A549 (cell line): ENCODE results near the gene SCN5A. TPM values are rescaled to one million over a fixed set of nuclear protein-coding genes. Genes with fewer than 3 reads are reported as not detected.

ENCODE experiments used
- ATAC-seq, 2 experiments: fragments of 200-7000 bp in 1 of 2; fragments of >200 bp in 1 of 2; cut with Nextera tagmentation in 1 of 2; cut with Tn5 transposase in 1 of 2; 3 replicates each; pipeline versions ENCODE4 v1.8.0 to v1.9.1; 2018 to 2020; ENCODE audit warnings: mild to moderate bottlenecking in 1 of 2, moderate library complexity in 1 of 2
- CTCF ChIA-PET: fragments of 300-600 bp; sonication (Branson Sonifier 250); formaldehyde crosslinking; extraction: SDS; loops from one replicate; lab custom pipeline; 2021; ENCODE audit warnings: antibody characterized with exemption, inconsistent platforms; lab: Yijun Ruan, JAX
- POLR2A ChIA-PET: fragments of 350-600 bp; formaldehyde crosslinking; extraction: SDS; loops from one replicate; lab custom pipeline; 2021; ENCODE audit warnings: antibody characterized with exemption, inconsistent platforms; lab: Yijun Ruan, JAX
- DNase-seq, 2 experiments: peaks; one replicate each; pipeline versions ENCODE4 v3.0.0 to v3.0.0-alpha.2; 2011 to 2016; ENCODE audit warnings: low read depth in 1 of 2, low spot score in 1 of 2
- FAIRE-seq: peaks from 2 replicates; lab custom pipeline; 2011; peaks lifted over from hg19 to GRCh38; lab: Jason Lieb, UNC
- H3K27ac ChIP-seq, 2 experiments: fragments of >200 bp; sonication (Bioruptor Twin); formaldehyde crosslinking; 3 replicates each; pipeline ENCODE4 v1.5.1; 2016 to 2017
- H3K4me1 ChIP-seq: fragments of >200 bp; sonication (Bioruptor Twin); formaldehyde crosslinking; 3 replicates; pipeline ENCODE4 v1.6.1; 2016
- H3K4me2 ChIP-seq: fragments of >200 bp; sonication (Bioruptor Twin); formaldehyde crosslinking; 3 replicates; pipeline ENCODE4 v1.6.1; 2016
- H3K4me3 ChIP-seq: fragments of >200 bp; sonication (Bioruptor Twin); formaldehyde crosslinking; 3 replicates; pipeline ENCODE4 v1.5.1; 2016
- H3K9me3 ChIP-seq: fragments of >200 bp; sonication (Bioruptor Twin); formaldehyde crosslinking; 3 replicates; pipeline ENCODE4 v1.6.1; 2016
- CBX2 ChIP-seq: fragments of 200-600 bp; sonication (generic); IDR thresholded peaks from 2 replicates; pipeline ENCODE4 v1.6.1; 2016; ENCODE audit warnings: low read depth, mild to moderate bottlenecking, borderline replicate concordance
- EHMT2 ChIP-seq: fragments of 200-600 bp; sonication (generic); IDR thresholded peaks from 2 replicates; pipeline ENCODE4 v1.6.1; 2016; ENCODE audit warnings: antibody characterized with exemption, low read depth, mild to moderate bottlenecking, moderate library complexity
- EP300 ChIP-seq, 2 experiments: fragments of >200 bp; sonication (Bioruptor Twin); formaldehyde crosslinking; IDR thresholded peaks; 2 replicates in 1 of 2; 3 replicates in 1 of 2; pipeline ENCODE4 v1.6.1; 2016 to 2017
- FOSL2 ChIP-seq, 2 experiments: fragments of 450-650 bp in 1 of 2; fragments of >200 bp in 1 of 2; sonication (Bioruptor Twin) in 1 of 2; formaldehyde crosslinking; IDR thresholded peaks; 2 replicates each; pipeline versions ENCODE4 v1.5.0 to v1.6.1; 2016 to 2020; ENCODE audit warnings: mild to moderate bottlenecking in 1 of 2, moderate library complexity in 1 of 2
- GATA3 ChIP-seq: IDR thresholded peaks from 2 replicates; pipeline ENCODE4 v1.6.1; 2012; ENCODE audit warnings: borderline replicate concordance
- HEYL ChIP-seq: fragments of 250-450 bp; sonication (Bioruptor Pico); IDR thresholded peaks from 2 replicates; pipeline ENCODE4 v1.8.0; 2021; ENCODE audit warnings: mild to moderate bottlenecking, moderate library complexity
- JUN ChIP-seq, 2 experiments: fragments of >200 bp; sonication (Bioruptor Twin); formaldehyde crosslinking; IDR thresholded peaks; 2 replicates in 1 of 2; 3 replicates in 1 of 2; pipeline ENCODE4 v1.6.1; 2016 to 2017
- MAZ ChIP-seq: fragments of 150-350 bp; IDR thresholded peaks from 2 replicates; pipeline ENCODE4 v1.6.1; 2014; ENCODE audit warnings: antibody characterized with exemption, low read depth, low read length, borderline replicate concordance
- NPAS2 ChIP-seq: fragments of 250-450 bp; sonication (Bioruptor Pico); IDR thresholded peaks from 2 replicates; pipeline ENCODE4 v1.8.0; 2022; ENCODE audit warnings: mild to moderate bottlenecking, moderate library complexity, borderline replicate concordance
- NR3C1 ChIP-seq: fragments of >200 bp; sonication (Bioruptor Twin); formaldehyde crosslinking; IDR thresholded peaks from 3 replicates; pipeline ENCODE4 v1.6.1; 2017
- PHF8 ChIP-seq: fragments of 200-600 bp; sonication (generic); IDR thresholded peaks from 2 replicates; pipeline ENCODE4 v1.6.1; 2016; ENCODE audit warnings: low read depth, mild to moderate bottlenecking, antibody characterized with exemption, moderate library complexity, borderline replicate concordance
- RCOR1 ChIP-seq: fragments of 150-350 bp; IDR thresholded peaks from 2 replicates; pipeline ENCODE4 v1.6.1; 2014; ENCODE audit warnings: antibody characterized with exemption, low read length, low read depth
- SMC3 ChIP-seq: fragments of >200 bp; sonication (Bioruptor Twin); formaldehyde crosslinking; IDR thresholded peaks from 3 replicates; pipeline ENCODE4 v1.6.1; 2018; ENCODE audit warnings: inconsistent platforms
- TP53 ChIP-seq: fragments of 250-450 bp; sonication (Bioruptor Pico); IDR thresholded peaks from 2 replicates; pipeline ENCODE4 v1.5.0; 2021; ENCODE audit warnings: mild to moderate bottlenecking, moderate library complexity
- ZNF302 ChIP-seq: fragments of 250-450 bp; sonication (Bioruptor Pico); IDR thresholded peaks from 2 replicates; pipeline ENCODE4 v1.9.0; 2021; ENCODE audit warnings: inconsistent platforms, mild to moderate bottlenecking, moderate library complexity
- WGBS: methylation state at CpG from one replicate; pipeline ENCODE4 v1.1.6; 2017; ENCODE audit errors: missing lambda C conversion rate; 5-methylcytosine and 5-hydroxymethylcytosine counted together
- polyA plus RNA-seq, 4 experiments: library from polyadenylated mRNA; depleted of rRNA in 3 of 4; stranded (reverse); fragments of >200 nt; fragmentation: RNase III in 1 of 4; extraction: RNeasy Plus Mini Kit Qiagen cat#74134 plus additional on column Dnase treatment in 1 of 4; gene quantifications; 2 replicates in 3 of 4; 3 replicates in 1 of 4; pipeline ENCODE4 v1.2.3, GENCODE V29; 2011 to 2017
- TF ChIP-seq, protein P1 (sequence below): IDR thresholded peaks from 2 replicates; pipeline ENCODE4 v1.6.1; 2012
- TF ChIP-seq, protein P2 (sequence below): fragments of 200-600 bp; sonication (generic); IDR thresholded peaks from 2 replicates; pipeline ENCODE4 v1.6.1; 2016; ENCODE audit warnings: antibody characterized with exemption, mild to moderate bottlenecking, moderate library complexity
- TF ChIP-seq, protein P3 (sequence below): fragments of >200 bp; sonication (Bioruptor Twin); formaldehyde crosslinking; IDR thresholded peaks from 3 replicates; pipeline ENCODE4 v1.6.1; 2016
- TF ChIP-seq, protein P4 (sequence below): IDR thresholded peaks from 2 replicates; pipeline ENCODE4 v1.6.1; 2012; ENCODE audit warnings: low read depth, borderline replicate concordance
- TF ChIP-seq, protein P5 (sequence below): fragments of 150-350 bp; IDR thresholded peaks from 2 replicates; pipeline ENCODE4 v1.6.1; 2014; ENCODE audit warnings: low read depth, mild to moderate bottlenecking, low read length
- TF ChIP-seq, protein P6 (sequence below): fragments of >200 bp; sonication (Bioruptor Twin); formaldehyde crosslinking; IDR thresholded peaks from 2 replicates; pipeline ENCODE4 v1.6.1; 2016

The SCN5A gene
- polyA plus RNA-seq, 2 of the 4 experiments (the other 2 are of a cell fraction), result 0.09 to 0.19 TPM

DNA sequence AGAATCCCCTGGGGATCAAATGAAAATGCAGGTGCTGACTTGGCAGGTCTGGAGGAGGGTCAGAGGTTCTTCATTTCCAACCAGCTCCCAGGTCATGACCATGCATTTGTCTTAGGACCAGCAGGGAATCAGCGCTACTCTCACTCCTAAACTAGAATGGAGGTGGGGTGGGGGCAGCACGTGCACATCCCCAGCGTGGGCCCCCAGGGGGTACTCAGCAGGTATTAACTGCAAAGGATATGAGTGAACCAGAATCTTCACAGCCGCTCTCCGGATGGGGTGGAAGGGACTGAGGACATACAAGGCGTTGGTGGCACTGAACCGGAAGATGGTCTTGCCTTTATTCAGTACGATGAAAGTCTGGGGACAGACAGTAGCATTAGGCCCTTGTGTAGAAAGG, 19.4 kb downstream of the SCN5A start:
- Histone ChIP-seq H3K4me3 (no peak overlapping the region), H3K27ac (no peak overlapping the region), H3K9me3 (no peaks in the 10 kb centered on the region), H3K4me2 (no peak overlapping the region), H3K4me1 (no peaks in the 10 kb centered on the region)
- ATAC-seq (no peak), DNase-seq (no peak), FAIRE-seq (no peak)
- WGBS, result 70% methylated on average over 8 of the region's 8 CpGs
- TF ChIP-seq ZNF302 (CRISPR knock-in tag) (no peak), PHF8 (no peak), EHMT2 (no peak), HEYL (CRISPR knock-in tag) (no peak)
- TF ChIP-seq, protein P1, sequence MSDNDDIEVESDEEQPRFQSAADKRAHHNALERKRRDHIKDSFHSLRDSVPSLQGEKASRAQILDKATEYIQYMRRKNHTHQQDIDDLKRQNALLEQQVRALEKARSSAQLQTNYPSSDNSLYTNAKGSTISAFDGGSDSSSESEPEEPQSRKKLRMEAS, result no peak
- TF ChIP-seq, protein P2, sequence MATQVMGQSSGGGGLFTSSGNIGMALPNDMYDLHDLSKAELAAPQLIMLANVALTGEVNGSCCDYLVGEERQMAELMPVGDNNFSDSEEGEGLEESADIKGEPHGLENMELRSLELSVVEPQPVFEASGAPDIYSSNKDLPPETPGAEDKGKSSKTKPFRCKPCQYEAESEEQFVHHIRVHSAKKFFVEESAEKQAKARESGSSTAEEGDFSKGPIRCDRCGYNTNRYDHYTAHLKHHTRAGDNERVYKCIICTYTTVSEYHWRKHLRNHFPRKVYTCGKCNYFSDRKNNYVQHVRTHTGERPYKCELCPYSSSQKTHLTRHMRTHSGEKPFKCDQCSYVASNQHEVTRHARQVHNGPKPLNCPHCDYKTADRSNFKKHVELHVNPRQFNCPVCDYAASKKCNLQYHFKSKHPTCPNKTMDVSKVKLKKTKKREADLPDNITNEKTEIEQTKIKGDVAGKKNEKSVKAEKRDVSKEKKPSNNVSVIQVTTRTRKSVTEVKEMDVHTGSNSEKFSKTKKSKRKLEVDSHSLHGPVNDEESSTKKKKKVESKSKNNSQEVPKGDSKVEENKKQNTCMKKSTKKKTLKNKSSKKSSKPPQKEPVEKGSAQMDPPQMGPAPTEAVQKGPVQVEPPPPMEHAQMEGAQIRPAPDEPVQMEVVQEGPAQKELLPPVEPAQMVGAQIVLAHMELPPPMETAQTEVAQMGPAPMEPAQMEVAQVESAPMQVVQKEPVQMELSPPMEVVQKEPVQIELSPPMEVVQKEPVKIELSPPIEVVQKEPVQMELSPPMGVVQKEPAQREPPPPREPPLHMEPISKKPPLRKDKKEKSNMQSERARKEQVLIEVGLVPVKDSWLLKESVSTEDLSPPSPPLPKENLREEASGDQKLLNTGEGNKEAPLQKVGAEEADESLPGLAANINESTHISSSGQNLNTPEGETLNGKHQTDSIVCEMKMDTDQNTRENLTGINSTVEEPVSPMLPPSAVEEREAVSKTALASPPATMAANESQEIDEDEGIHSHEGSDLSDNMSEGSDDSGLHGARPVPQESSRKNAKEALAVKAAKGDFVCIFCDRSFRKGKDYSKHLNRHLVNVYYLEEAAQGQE, result no peak
- ChIA-PET POLR2A (no interaction called here), CTCF (interaction anchor here (1.3 to 3.5 kb wide), 5 partner anchors 21 to 134 kb away, joined by 3 to 12 read pairs (median 4); partner anchors contain the start of gene EXOG)

DNA sequence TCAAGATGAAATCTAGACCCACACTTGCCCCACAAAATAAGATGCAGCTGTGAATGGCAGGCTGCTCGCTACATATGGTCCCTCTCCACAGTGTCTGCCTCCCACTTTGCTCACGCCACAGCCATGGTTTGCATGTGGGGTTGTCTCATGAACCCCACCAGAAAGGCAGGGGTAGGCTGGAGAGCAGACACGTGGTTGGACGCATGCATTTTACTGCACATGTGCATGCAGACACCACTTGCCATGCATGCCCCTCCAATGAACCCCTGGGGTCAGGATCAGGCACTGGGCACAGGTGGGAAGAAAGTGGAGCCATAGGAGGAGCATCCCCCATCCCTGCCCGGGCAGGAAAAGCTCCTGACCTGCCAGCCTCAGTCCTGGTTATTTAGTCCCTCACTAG, 20.7 kb downstream of the SCN5A start:
- DNase-seq (no peak), ATAC-seq (no peak), FAIRE-seq (no peak)
- H3K27ac ChIP-seq, result no peak overlapping the region
- 36% methylated on average over 5 of the region's 5 CpGs for WGBS
- TF ChIP-seq, protein P3, sequence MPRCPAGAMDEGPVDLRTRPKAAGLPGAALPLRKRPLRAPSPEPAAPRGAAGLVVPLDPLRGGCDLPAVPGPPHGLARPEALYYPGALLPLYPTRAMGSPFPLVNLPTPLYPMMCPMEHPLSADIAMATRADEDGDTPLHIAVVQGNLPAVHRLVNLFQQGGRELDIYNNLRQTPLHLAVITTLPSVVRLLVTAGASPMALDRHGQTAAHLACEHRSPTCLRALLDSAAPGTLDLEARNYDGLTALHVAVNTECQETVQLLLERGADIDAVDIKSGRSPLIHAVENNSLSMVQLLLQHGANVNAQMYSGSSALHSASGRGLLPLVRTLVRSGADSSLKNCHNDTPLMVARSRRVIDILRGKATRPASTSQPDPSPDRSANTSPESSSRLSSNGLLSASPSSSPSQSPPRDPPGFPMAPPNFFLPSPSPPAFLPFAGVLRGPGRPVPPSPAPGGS, result no peak
- TF ChIP-seq, protein P4, sequence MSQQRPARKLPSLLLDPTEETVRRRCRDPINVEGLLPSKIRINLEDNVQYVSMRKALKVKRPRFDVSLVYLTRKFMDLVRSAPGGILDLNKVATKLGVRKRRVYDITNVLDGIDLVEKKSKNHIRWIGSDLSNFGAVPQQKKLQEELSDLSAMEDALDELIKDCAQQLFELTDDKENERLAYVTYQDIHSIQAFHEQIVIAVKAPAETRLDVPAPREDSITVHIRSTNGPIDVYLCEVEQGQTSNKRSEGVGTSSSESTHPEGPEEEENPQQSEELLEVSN, result no peak
- TF ChIP-seq NR3C1 (no peak), FOSL2 (IDR thresholded peaks at IDR 0.05) (no peak), FOSL2 (CRISPR knock-in tag; IDR thresholded peaks at IDR 0.05) (no peak), TP53 (CRISPR knock-in tag) (no peak), JUN (IDR thresholded peaks at IDR 0.05) (no peak), NPAS2 (CRISPR knock-in tag) (no peak), MAZ (no peak), CBX2 (no peak), SMC3 (no peak), RCOR1 (no peak), GATA3 (no peak), EP300 (IDR thresholded peaks at IDR 0.05) (no peak)
- TF ChIP-seq, protein P5, sequence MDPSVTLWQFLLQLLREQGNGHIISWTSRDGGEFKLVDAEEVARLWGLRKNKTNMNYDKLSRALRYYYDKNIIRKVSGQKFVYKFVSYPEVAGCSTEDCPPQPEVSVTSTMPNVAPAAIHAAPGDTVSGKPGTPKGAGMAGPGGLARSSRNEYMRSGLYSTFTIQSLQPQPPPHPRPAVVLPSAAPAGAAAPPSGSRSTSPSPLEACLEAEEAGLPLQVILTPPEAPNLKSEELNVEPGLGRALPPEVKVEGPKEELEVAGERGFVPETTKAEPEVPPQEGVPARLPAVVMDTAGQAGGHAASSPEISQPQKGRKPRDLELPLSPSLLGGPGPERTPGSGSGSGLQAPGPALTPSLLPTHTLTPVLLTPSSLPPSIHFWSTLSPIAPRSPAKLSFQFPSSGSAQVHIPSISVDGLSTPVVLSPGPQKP, result no peak
- TF ChIP-seq, protein P6, sequence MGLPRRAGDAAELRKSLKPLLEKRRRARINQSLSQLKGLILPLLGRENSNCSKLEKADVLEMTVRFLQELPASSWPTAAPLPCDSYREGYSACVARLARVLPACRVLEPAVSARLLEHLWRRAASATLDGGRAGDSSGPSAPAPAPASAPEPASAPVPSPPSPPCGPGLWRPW, result no peak
- H3K4me3 ChIP-seq, result no peak overlapping the region
- ChIA-PET CTCF (interaction anchor here (0.9 to 3.5 kb wide), 6 partner anchors 14 to 370 kb away, joined by 3 to 12 read pairs (median 5); no protein-coding TSS in a partner anchor), POLR2A (no interaction called here)
- H3K4me1 ChIP-seq, result no peaks in the 10 kb centered on the region
- no peak overlapping the region for H3K4me2 ChIP-seq
- H3K9me3 ChIP-seq, result no peaks in the 10 kb centered on the region
